Heart left ventricle (tissue), 13 donors: ENCODE data around the gene B4GALNT3.

Experiments
- POLR2A ChIP-seq, 2 donors: fragments of 450-650 bp; IDR thresholded peaks; one replicate each; pipeline ENCODE4 v1.6.1; 2017; ENCODE audit warnings: antibody characterized with exemption in 2 of 2, mild to moderate bottlenecking in 2 of 2, moderate library complexity in 2 of 2
- TF ChIP-seq, protein P1 (sequence below), 12 donors: fragments of 200-600 bp; sonication (generic) in 4 of 12; IDR thresholded peaks; one replicate each; pipeline versions ENCODE4 v1.5.0 to v1.8.0; 2018 to 2022; ENCODE audit warnings: antibody characterized with exemption in 12 of 12, mild to moderate bottlenecking in 5 of 12
- donor health status: ischemic (EF 13 %, LVEDD 7.1; RV severe dilation, severe dysfunction).
- donor health status: DM: no; HTN: yes; CAD: no.
- donor health status: DM: no; HTN: no; CAD: no.
- donor health status: ischemic (EF 25% LVEDD 6.9; RV normal size, moderate dysfunction).
- donor health status: ischemic (EF 25% LVEDD 5.7; RV mildly dilated, moderate dysfunction).
- donor health status: ischemic (EF 35%, LVEDD 5.7; RV mildly dilated, moderate dysfunction).
- donor health status: nonischemic (EF 11% LVEDD 7.7; RV severe dilation, severe dysfunction).
- donor health status: DM: yes; HTN: yes; CAD: no.
- donor health status: PGD.
- donor health status: ischemic (EF 29% LVEDD 5.4; RV normal size, mild dysfunction).
- donor health status: nonischemic (EF 23%, LVEDD 6.1; RV moderate dilation, normal function).

- TF ChIP-seq, protein P1, sequence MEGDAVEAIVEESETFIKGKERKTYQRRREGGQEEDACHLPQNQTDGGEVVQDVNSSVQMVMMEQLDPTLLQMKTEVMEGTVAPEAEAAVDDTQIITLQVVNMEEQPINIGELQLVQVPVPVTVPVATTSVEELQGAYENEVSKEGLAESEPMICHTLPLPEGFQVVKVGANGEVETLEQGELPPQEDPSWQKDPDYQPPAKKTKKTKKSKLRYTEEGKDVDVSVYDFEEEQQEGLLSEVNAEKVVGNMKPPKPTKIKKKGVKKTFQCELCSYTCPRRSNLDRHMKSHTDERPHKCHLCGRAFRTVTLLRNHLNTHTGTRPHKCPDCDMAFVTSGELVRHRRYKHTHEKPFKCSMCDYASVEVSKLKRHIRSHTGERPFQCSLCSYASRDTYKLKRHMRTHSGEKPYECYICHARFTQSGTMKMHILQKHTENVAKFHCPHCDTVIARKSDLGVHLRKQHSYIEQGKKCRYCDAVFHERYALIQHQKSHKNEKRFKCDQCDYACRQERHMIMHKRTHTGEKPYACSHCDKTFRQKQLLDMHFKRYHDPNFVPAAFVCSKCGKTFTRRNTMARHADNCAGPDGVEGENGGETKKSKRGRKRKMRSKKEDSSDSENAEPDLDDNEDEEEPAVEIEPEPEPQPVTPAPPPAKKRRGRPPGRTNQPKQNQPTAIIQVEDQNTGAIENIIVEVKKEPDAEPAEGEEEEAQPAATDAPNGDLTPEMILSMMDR (IDR thresholded peaks at IDR 0.05), result no peak
- TF ChIP-seq POLR2A (IDR thresholded peaks at IDR 0.05), result no peak
These were observed 127.6 kb downstream of the B4GALNT3 start for GRCh38 chr12:587132-588023.
